Gastroesophageal sphincter (tissue), 4 donors: Measurements from ENCODE around the gene NANOGP8. TPM values are rescaled to one million over a fixed set of nuclear protein-coding genes. Genes with fewer than 3 reads are reported as not detected.

ENCODE experiments used
- ATAC-seq: fragments of 150-250 bp; one replicate; pipeline ENCODE4 v1.9.1; 2016; ENCODE audit warnings: mild to moderate bottlenecking, moderate library complexity
- H3K27ac ChIP-seq, 4 donors: fragments of 200-600 bp; sonication (generic) in 3 of 4; 1 replicate in 3 of 4; 2 replicates in 1 of 4; pipeline ENCODE4 v1.5.1; 2016 to 2019
- H3K27me3 ChIP-seq: fragments of 200-600 bp; sonication (generic); one replicate; pipeline ENCODE4 v1.5.1; 2019
- H3K36me3 ChIP-seq, 2 donors: fragments of 200-600 bp; sonication (generic); one replicate each; pipeline ENCODE4 v1.5.1; 2019; ENCODE audit warnings: control low read depth in 1 of 2
- H3K4me1 ChIP-seq, 3 donors: fragments of 200-600 bp; sonication (generic); 1 replicate in 2 of 3; 2 replicates in 1 of 3; pipeline ENCODE4 v1.5.1; 2016 to 2019; ENCODE audit warnings: control low read depth in 2 of 3
- H3K4me3 ChIP-seq, 2 donors: fragments of 200-600 bp; sonication (generic); one replicate each; pipeline ENCODE4 v1.5.1; 2019; ENCODE audit warnings: mild to moderate bottlenecking in 1 of 2, moderate library complexity in 1 of 2
- H3K9me3 ChIP-seq, 3 donors: fragments of 200-600 bp; sonication (generic); one replicate each; pipeline ENCODE4 v1.5.1; 2017 to 2019; ENCODE audit warnings: control low read depth in 2 of 3
- CTCF ChIP-seq, 4 experiments: fragments of 200-600 bp in 2 of 4; fragments of 450-650 bp in 2 of 4; sonication (generic) in 1 of 4; IDR thresholded peaks; one replicate each; pipeline ENCODE4 v1.5.1; 2017 to 2019; ENCODE audit warnings: antibody characterized with exemption in 4 of 4, mild to moderate bottlenecking in 2 of 4, moderate library complexity in 2 of 4
- EP300 ChIP-seq: sonication (generic); formaldehyde crosslinking; IDR thresholded peaks from one replicate; pipeline ENCODE4 v1.6.1; 2017; ENCODE audit warnings: antibody characterized with exemption, mild to moderate bottlenecking
- POLR2A ChIP-seq, 2 donors: fragments of 450-650 bp; IDR thresholded peaks; one replicate each; pipeline ENCODE4 v1.6.1; 2017; ENCODE audit warnings: antibody characterized with exemption in 2 of 2, mild to moderate bottlenecking in 2 of 2, moderate library complexity in 1 of 2
- POLR2AphosphoS5 ChIP-seq: sonication (generic); formaldehyde crosslinking; IDR thresholded peaks from one replicate; pipeline ENCODE4 v1.6.1; 2017; ENCODE audit warnings: antibody characterized with exemption
- WGBS, 2 donors: methylation state at CpG; one replicate each; pipeline ENCODE4 v1.1.5; 2018; ENCODE audit warnings: low coverage in 1 of 2; 5-methylcytosine and 5-hydroxymethylcytosine counted together
- total RNA-seq, 4 donors: library from RNA; depleted of rRNA; stranded (reverse); fragments of >200 nt; gene quantifications; one replicate each; pipeline ENCODE4 v1.1.0, GENCODE V29; 2016

NANOGP8 gene
- total RNA-seq, 4 donors from 2014 or later, result 4.0 TPM; not detected in 3

GRCh38 chr15:35040339-35041255, 44.5 kb downstream of the NANOGP8 start:
- no peaks in the 10 kb centered on the region for H3K27me3 ChIP-seq
- H3K27ac ChIP-seq, result no peak overlapping the region
- WGBS, 2 donors, result 74 to 78% methylated on average over 8 of the region's 8 CpGs
- no peak for ATAC-seq
- no peak overlapping the region for H3K4me3 ChIP-seq
- no peaks in the 10 kb centered on the region for H3K9me3 ChIP-seq
- no peaks in the 10 kb centered on the region for H3K36me3 ChIP-seq
- no peak for TF ChIP-seq POLR2A (IDR thresholded peaks at IDR 0.05)
- no peak for TF ChIP-seq CTCF (IDR thresholded peaks at IDR 0.05)
- no peak for TF ChIP-seq POLR2AphosphoS5
- no peak for TF ChIP-seq EP300
- no peaks in the 10 kb centered on the region for H3K4me1 ChIP-seq

GRCh38 chr15:35038626-35039451, 46.3 kb downstream of the NANOGP8 start:
- no peak for ATAC-seq
- Histone ChIP-seq H3K4me1 (no peaks in the 10 kb centered on the region), H3K36me3 (no peaks in the 10 kb centered on the region), H3K9me3 (no peaks in the 10 kb centered on the region), H3K27me3 (no peaks in the 10 kb centered on the region), H3K27ac (no peak overlapping the region), H3K4me3 (no peak overlapping the region)
- no peak for TF ChIP-seq CTCF (IDR thresholded peaks at IDR 0.05)
- TF ChIP-seq POLR2A (IDR thresholded peaks at IDR 0.05), result no peak
- no peak for TF ChIP-seq EP300
- no peak for TF ChIP-seq POLR2AphosphoS5
- 61 to 65% methylated on average over 5 to 6 of the region's 6 CpGs for WGBS, 2 donors

Other genes starting within 250 kb of the NANOGP8 start
- gene AQR, start 115.6 kb downstream of the NANOGP8 start, total RNA-seq, result 10 to 100 TPM; 16.4 to 26.9 (median 24.7) TPM
- gene ZNF770, start 97.0 kb downstream of the NANOGP8 start, total RNA-seq, result 10 to 100 TPM; 20.9 to 27.4 (median 24.2) TPM